GM18508 (cell line): ENCODE measurements around the gene SLIT1.

ENCODE experiments used
- ATAC-seq: cut with Tn5 transposase; IDR thresholded peaks from one replicate; pipeline ENCODE4 v1.9.1; 2021; ENCODE audit warnings: moderate number of reproducible peaks; ENCODE audit not compliant: insufficient read depth, unreplicated experiment

Gene SLIT1

GRCh38 chr10:96958071-96958470 lies 227.7 kb downstream of the SLIT1 start:
- ATAC-seq: no peak

- no peak for ATAC-seq
Observed at GRCh38 chr10:96955794-96956193, 230.0 kb downstream of the SLIT1 start.

GRCh38 chr10:96951954-96952353 lies 233.8 kb downstream of the SLIT1 start:
- no peak for ATAC-seq

GRCh38 chr10:96949039-96949683 lies 236.6 kb downstream of the SLIT1 start:
- ATAC-seq: no peak
